DND-41 (cell line): ENCODE data around the gene METTL13.
A peak's percentile ranks its signal among the peaks of the same experiment; 100 is the strongest.

Experiments
- ATAC-seq: fragments of 200-7000 bp; cut with Tn5 transposase; 3 replicates; pipeline ENCODE4 v1.9.1; 2021; ENCODE audit warnings: low read depth; ENCODE audit not compliant: insufficient read depth
- DNase-seq: peaks from one replicate; pipeline ENCODE4 v3.0.0-alpha.2; 2020
- H2AFZ ChIP-seq: 2 replicates; pipeline ENCODE4 v1.6.0; 2012; ENCODE audit warnings: low read depth, low read length
- H3K27ac ChIP-seq: 2 replicates; pipeline ENCODE4 v1.5.1; 2012; ENCODE audit warnings: low read length, inconsistent platforms
- H3K27me3 ChIP-seq: fragments of 200-600 bp; sonication (generic); 2 replicates; pipeline ENCODE4 v1.6.0; 2012; ENCODE audit warnings: low read length, mild to moderate bottlenecking, inconsistent platforms; ENCODE audit not compliant: insufficient read depth, poor library complexity
- H3K36me3 ChIP-seq: 2 replicates; pipeline ENCODE4 v1.5.1; 2012; ENCODE audit warnings: low read length, inconsistent platforms; ENCODE audit not compliant: insufficient read depth
- H3K4me1 ChIP-seq: 2 replicates; pipeline ENCODE4 v1.5.1; 2012; ENCODE audit warnings: mild to moderate bottlenecking, low read length; ENCODE audit not compliant: insufficient read depth
- H3K4me2 ChIP-seq: 2 replicates; pipeline ENCODE4 v1.6.0; 2012; ENCODE audit warnings: mild to moderate bottlenecking, moderate library complexity, low read length, inconsistent platforms; ENCODE audit not compliant: insufficient read depth
- H3K4me3 ChIP-seq, 2 experiments: fragments of 200-600 bp in 1 of 2; shearing (Covaris generic) in 1 of 2; 2 replicates each; pipeline ENCODE4 v1.5.1; 2012 to 2016; ENCODE audit warnings: inconsistent platforms in 2 of 2, low read length in 2 of 2, mild to moderate bottlenecking in 2 of 2, low read depth in 1 of 2, moderate library complexity in 1 of 2
- H3K79me2 ChIP-seq: 2 replicates; pipeline ENCODE4 v1.6.0; 2012; ENCODE audit warnings: low read length, inconsistent platforms; ENCODE audit not compliant: insufficient read depth
- H3K9ac ChIP-seq: 2 replicates; pipeline ENCODE4 v1.6.0; 2012; ENCODE audit warnings: low read depth, mild to moderate bottlenecking, inconsistent platforms, low read length, moderate library complexity
- H3K9me3 ChIP-seq: 2 replicates; pipeline ENCODE4 v1.5.1; 2012; ENCODE audit warnings: low read length, moderate library complexity, mild to moderate bottlenecking, inconsistent platforms; ENCODE audit not compliant: insufficient read depth, severe bottlenecking
- H4K20me1 ChIP-seq: 2 replicates; pipeline ENCODE4 v1.6.0; 2012; ENCODE audit warnings: low read length; ENCODE audit not compliant: insufficient read depth
- CTCF ChIP-seq: IDR thresholded peaks from 2 replicates; pipeline ENCODE4 v1.5.1; 2012; ENCODE audit warnings: borderline replicate concordance, low read length, moderate library complexity, mild to moderate bottlenecking; ENCODE audit not compliant: poor library complexity, severe bottlenecking; ENCODE audit errors: extremely low read depth
- EZH2 ChIP-seq: IDR thresholded peaks from 3 replicates; pipeline ENCODE4 v1.6.1; 2012; ENCODE audit warnings: borderline replicate concordance, low read depth, mild to moderate bottlenecking, moderate library complexity, low read length, inconsistent platforms; ENCODE audit not compliant: severe bottlenecking

METTL13 gene

GRCh38 chr1:171781176-171781875 lies at the start of gene METTL13:
Gene METTL13 (plus strand): TSS chr1:171781660. CDS start chr1:171781968, 308 bp downstream.
- no peaks in the 10 kb centered on the region for H3K9me3 ChIP-seq
- no peaks in the 10 kb centered on the region for H3K27me3 ChIP-seq
- peak within 1 kb of the TSS; percentile 72 for H3K9ac ChIP-seq
- H3K4me1 ChIP-seq = peaks cover 47% of the 10 kb centered on the region
- TF ChIP-seq CTCF (no peak), EZH2 (no peak)
- H4K20me1 ChIP-seq = peaks cover 8% of the 10 kb centered on the region; the same call in 1 of the 2 replicates
- DNase-seq (peak; percentile 99), ATAC-seq (peak; percentile 93)
- H3K27ac ChIP-seq = peak within 1 kb of the TSS; percentile 94
- H2AFZ ChIP-seq = peak within 1 kb of the TSS; percentile 93
- peaks cover 44% of the 10 kb centered on the region for H3K79me2 ChIP-seq
- H3K4me3 ChIP-seq = peak within 1 kb of the TSS; percentile 40 to 71
- H3K36me3 ChIP-seq = peaks cover 26% of the 10 kb centered on the region
- peak within 1 kb of the TSS; percentile 79 for H3K4me2 ChIP-seq

GRCh38 chr1:171736196-171736595 lies 45.3 kb upstream of the METTL13 start:
- Histone ChIP-seq H2AFZ (no peak overlapping the region), H3K9ac (no peak overlapping the region), H4K20me1 (no peaks in the 10 kb centered on the region), H3K4me1 (peaks cover 24% of the 10 kb centered on the region), H3K36me3 (peaks cover 28% of the 10 kb centered on the region; the same call in 1 of the 2 replicates), H3K27me3 (no peaks in the 10 kb centered on the region), H3K79me2 (peaks cover 23% of the 10 kb centered on the region), H3K9me3 (no peaks in the 10 kb centered on the region), H3K4me2 (no peak overlapping the region), H3K27ac (no peak overlapping the region), H3K4me3 (no peak overlapping the region)
- no peak for ATAC-seq
- DNase-seq = no peak
- no peak for TF ChIP-seq EZH2
- no peak for TF ChIP-seq CTCF

- H3K9me3 ChIP-seq = no peaks in the 10 kb centered on the region
- TF ChIP-seq CTCF (no peak), EZH2 (no peak)
- no peaks in the 10 kb centered on the region for H4K20me1 ChIP-seq
- no peak overlapping the region for H3K4me3 ChIP-seq
- H3K4me2 ChIP-seq = no peak overlapping the region
- no peaks in the 10 kb centered on the region for H3K27me3 ChIP-seq
- H3K27ac ChIP-seq = no peak overlapping the region
- H3K79me2 ChIP-seq = peaks cover 32% of the 10 kb centered on the region
- no peak overlapping the region for H2AFZ ChIP-seq
- no peak for DNase-seq
- ATAC-seq = no peak
- peaks cover 37% of the 10 kb centered on the region for H3K4me1 ChIP-seq
- peaks cover 24% of the 10 kb centered on the region; the same call in 1 of the 2 replicates for H3K36me3 ChIP-seq
- no peak overlapping the region for H3K9ac ChIP-seq
Observed at GRCh38 chr1:171738911-171739310, 42.5 kb upstream of the METTL13 start.
